ENCODE data around the gene SLIT1.

Gene SLIT1

GRCh38 chr10:97025613-97026242 is 160.0 kb downstream of the SLIT1 start:
- peak; percentile 79 for ATAC-seq
- TF ChIP-seq ZNF8 (CRISPR knock-in tag; IDR thresholded peaks at IDR 0.05) (no peak), RARB (CRISPR knock-in tag; IDR thresholded peaks at IDR 0.05) (no peak), ISL1 (CRISPR knock-in tag; IDR thresholded peaks at IDR 0.05) (no peak), CSDC2 (CRISPR knock-in tag; IDR thresholded peaks at IDR 0.05) (no peak), PPARA (CRISPR knock-in tag; IDR thresholded peaks at IDR 0.05; ENCODE audit: borderline replicate concordance) (no peak), OSR1 (CRISPR knock-in tag; IDR thresholded peaks at IDR 0.05) (no peak), ARNTL (CRISPR knock-in tag; IDR thresholded peaks at IDR 0.05; ENCODE audit: borderline replicate concordance, low read depth) (no peak), ZC3H10 (CRISPR knock-in tag; IDR thresholded peaks at IDR 0.05) (no peak), TSHZ2 (CRISPR knock-in tag; IDR thresholded peaks at IDR 0.05) (no peak)

- TF ChIP-seq BACH2 (CRISPR knock-in tag; IDR thresholded peaks at IDR 0.05; ENCODE audit: borderline replicate concordance) (no peak), TSHZ2 (CRISPR knock-in tag; IDR thresholded peaks at IDR 0.05) (no peak), PATZ1 (CRISPR knock-in tag; IDR thresholded peaks at IDR 0.05; ENCODE audit: borderline replicate concordance) (no peak), ARNTL (CRISPR knock-in tag; IDR thresholded peaks at IDR 0.05; ENCODE audit: borderline replicate concordance, low read depth) (no peak), ZNF565 (CRISPR knock-in tag; conservative IDR thresholded peaks at IDR 0.05; ENCODE audit: low read depth) (no peak), CREB5 (CRISPR knock-in tag; IDR thresholded peaks at IDR 0.05; ENCODE audit: low read depth) (no peak), GLIS3 (CRISPR knock-in tag; IDR thresholded peaks at IDR 0.05) (no peak), RARB (CRISPR knock-in tag; IDR thresholded peaks at IDR 0.05) (no peak), ZC3H10 (CRISPR knock-in tag; IDR thresholded peaks at IDR 0.05) (no peak)
- ATAC-seq = peak; percentile 79
These were observed 161.3 kb downstream of the SLIT1 start for GRCh38 chr10:97024168-97025073.

- no peak for TF ChIP-seq CSDC2 (CRISPR knock-in tag; IDR thresholded peaks at IDR 0.05)
- TF ChIP-seq CREB5 (CRISPR knock-in tag; IDR thresholded peaks at IDR 0.05; ENCODE audit: low read depth) = no peak
- no peak for TF ChIP-seq ZNF70 (CRISPR knock-in tag; IDR thresholded peaks at IDR 0.05)
- no peak for TF ChIP-seq PPARA (CRISPR knock-in tag; IDR thresholded peaks at IDR 0.05; ENCODE audit: borderline replicate concordance)
- peak; percentile 22; the same call in 2 of the 3 replicates for ATAC-seq
These were observed 162.2 kb downstream of the SLIT1 start for GRCh38 chr10:97023401-97024167.
